H9 (cell line): Measurements from ENCODE around the gene LRP2BP. TPM values are rescaled to one million over a fixed set of nuclear protein-coding genes. Genes with fewer than 3 reads are reported as not detected.

ENCODE experiments used
- DNase-seq: peaks from one replicate; pipeline ENCODE4 v3.0.0-alpha.2; 2017
- H2AFZ ChIP-seq: one replicate; pipeline ENCODE4 v1.6.1; 2013; ENCODE audit warnings: mild to moderate bottlenecking, low read length, control low read depth, moderate library complexity
- H2AK5ac ChIP-seq: 2 replicates; pipeline ENCODE4 v1.6.1; 2013; ENCODE audit warnings: low read length, control low read depth, mixed read lengths; ENCODE audit not compliant: insufficient read length
- H2BK120ac ChIP-seq: one replicate; pipeline ENCODE4 v1.6.1; 2013; ENCODE audit warnings: low read depth, mild to moderate bottlenecking, low read length, control low read depth, inconsistent platforms; ENCODE audit not compliant: poor library complexity, severe bottlenecking
- H2BK12ac ChIP-seq: 2 replicates; pipeline ENCODE4 v1.6.1; 2013; ENCODE audit warnings: low read length, control low read depth, mixed read lengths, low read depth; ENCODE audit not compliant: insufficient read length
- H2BK15ac ChIP-seq: 2 replicates; pipeline ENCODE4 v1.6.1; 2013; ENCODE audit warnings: low read depth, low read length, control low read depth
- H2BK20ac ChIP-seq: one replicate; pipeline ENCODE4 v1.6.1; 2013; ENCODE audit warnings: low read depth, mild to moderate bottlenecking, low read length, control low read depth, inconsistent platforms; ENCODE audit not compliant: poor library complexity, severe bottlenecking
- H2BK5ac ChIP-seq: 2 replicates; pipeline ENCODE4 v1.6.1; 2013; ENCODE audit warnings: low read length, control low read depth, mixed read lengths; ENCODE audit not compliant: insufficient read length
- H3K14ac ChIP-seq: 2 replicates; pipeline ENCODE4 v1.6.1; 2013; ENCODE audit warnings: low read length, control low read depth; ENCODE audit not compliant: insufficient read depth
- H3K18ac ChIP-seq: 2 replicates; pipeline ENCODE4 v1.6.1; 2013; ENCODE audit warnings: low read depth, mild to moderate bottlenecking, mixed read lengths, low read length, control low read depth; ENCODE audit not compliant: insufficient read length
- H3K23ac ChIP-seq: 2 replicates; pipeline ENCODE4 v1.6.1; 2013; ENCODE audit warnings: low read length, control low read depth, mixed read lengths, low read depth; ENCODE audit not compliant: insufficient read length
- H3K23me2 ChIP-seq: 2 replicates; pipeline ENCODE4 v1.6.1; 2013; ENCODE audit warnings: low read depth, mild to moderate bottlenecking, mixed read lengths, low read length, control low read depth; ENCODE audit not compliant: insufficient read length, poor library complexity, severe bottlenecking
- H3K27ac ChIP-seq: 2 replicates; pipeline ENCODE4 v1.5.1; 2013; ENCODE audit warnings: low read length, control low read depth, mixed read lengths, low read depth; ENCODE audit not compliant: insufficient read length
- H3K27me3 ChIP-seq: 2 replicates; pipeline ENCODE4 v1.6.1; 2013; ENCODE audit warnings: low read length, control low read depth, inconsistent platforms; ENCODE audit not compliant: insufficient read depth
- H3K4ac ChIP-seq: 2 replicates; pipeline ENCODE4 v1.6.1; 2013; ENCODE audit warnings: low read depth, mild to moderate bottlenecking, control low read depth, inconsistent platforms, low read length, moderate library complexity
- H3K4me1 ChIP-seq: 2 replicates; pipeline ENCODE4 v1.6.1; 2013; ENCODE audit warnings: low read length, control low read depth, inconsistent platforms; ENCODE audit not compliant: insufficient read depth
- H3K4me2 ChIP-seq: 2 replicates; pipeline ENCODE4 v1.6.1; 2013; ENCODE audit warnings: low read length, control low read depth, mixed read lengths; ENCODE audit not compliant: insufficient read length, insufficient read depth
- H3K56ac ChIP-seq: 2 replicates; pipeline ENCODE4 v1.6.1; 2013; ENCODE audit warnings: low read depth, mild to moderate bottlenecking, mixed read lengths, low read length, control low read depth; ENCODE audit not compliant: insufficient read length
- H3K79me1 ChIP-seq: 2 replicates; pipeline ENCODE4 v1.6.1; 2013; ENCODE audit warnings: low read depth, mild to moderate bottlenecking, moderate library complexity, low read length, control low read depth, inconsistent platforms; ENCODE audit not compliant: insufficient read depth, poor library complexity, severe bottlenecking
- H3K79me2 ChIP-seq: 2 replicates; pipeline ENCODE4 v1.6.1; 2013; ENCODE audit warnings: low read length, control low read depth, inconsistent platforms; ENCODE audit not compliant: insufficient read depth
- H3K9ac ChIP-seq: 2 replicates; pipeline ENCODE4 v1.6.1; 2013; ENCODE audit warnings: low read length, control low read depth, mixed read lengths; ENCODE audit not compliant: insufficient read length; ENCODE audit errors: extremely low read depth
- H3K9me3 ChIP-seq: one replicate; pipeline ENCODE4 v1.6.1; 2013; ENCODE audit warnings: low read depth, low read length, inconsistent platforms; ENCODE audit not compliant: control insufficient read depth
- H3T11ph ChIP-seq: one replicate; pipeline ENCODE4 v1.6.1; 2013; ENCODE audit warnings: mild to moderate bottlenecking, low read length, control low read depth, inconsistent platforms
- H4K20me1 ChIP-seq: one replicate; pipeline ENCODE4 v1.6.1; 2013; ENCODE audit not compliant: control insufficient read depth, insufficient read length, insufficient read depth
- H4K5ac ChIP-seq: 2 replicates; pipeline ENCODE4 v1.6.1; 2013; ENCODE audit warnings: low read depth, mild to moderate bottlenecking, mixed read lengths, low read length, control low read depth; ENCODE audit not compliant: insufficient read length
- H4K8ac ChIP-seq: replicated peaks from 2 replicates; pipeline ENCODE4 v1.6.1; 2013; ENCODE audit warnings: low read length, control low read depth, mixed read lengths, low read depth; ENCODE audit not compliant: insufficient read length
- H4K91ac ChIP-seq: 2 replicates; pipeline ENCODE4 v1.6.1; 2013; ENCODE audit warnings: low read depth, mild to moderate bottlenecking, moderate library complexity, mixed read lengths, low read length, control low read depth; ENCODE audit not compliant: insufficient read length
- H3K27ac Mint-ChIP-seq, 3 experiments: 2 replicates in 2 of 3; 3 replicates in 1 of 3; pipeline ENCODE4 v1.8.0; 2020 to 2021; ENCODE audit warnings: mixed read lengths in 3 of 3, mild to moderate bottlenecking in 1 of 3, moderate library complexity in 1 of 3
- H3K27me3 Mint-ChIP-seq: 2 replicates; pipeline ENCODE4 v1.8.0; 2021; ENCODE audit warnings: low read depth, mild to moderate bottlenecking, moderate library complexity, mixed read lengths
- H3K36me3 Mint-ChIP-seq, 3 experiments: 2 replicates in 2 of 3; 3 replicates in 1 of 3; pipeline ENCODE4 v1.8.0; 2020 to 2021; ENCODE audit warnings: low read depth in 3 of 3, mixed read lengths in 3 of 3; ENCODE audit not compliant: insufficient read depth in 1 of 3
- H3K4me1 Mint-ChIP-seq, 2 experiments: 2 replicates each; pipeline ENCODE4 v1.8.0; 2020; ENCODE audit warnings: mixed read lengths in 2 of 2
- H3K4me3 Mint-ChIP-seq, 2 experiments: 2 replicates in 1 of 2; 3 replicates in 1 of 2; pipeline ENCODE4 v1.8.0; 2020 to 2021; ENCODE audit warnings: mild to moderate bottlenecking in 2 of 2, mixed read lengths in 2 of 2, moderate library complexity in 1 of 2
- H3K9me3 Mint-ChIP-seq, 2 experiments: 2 replicates in 1 of 2; 3 replicates in 1 of 2; pipeline ENCODE4 v1.8.0; 2020; ENCODE audit warnings: mild to moderate bottlenecking in 2 of 2, mixed read lengths in 2 of 2, moderate library complexity in 1 of 2
- CTCF ChIP-seq: fragments of 200-600 bp; sonication (generic); conservative IDR thresholded peaks from 3 replicates; pipeline ENCODE4 v1.8.0; 2021; ENCODE audit warnings: antibody characterized with exemption, mild to moderate bottlenecking
- WGBS: extraction: QIAGEN DNeasy Blood & Tissue Kit; methylation state at CpG from one replicate; pipeline ENCODE4 v1.1.7; 2013; ENCODE audit warnings: missing lambda C conversion rate, low lambda C conversion rate, mixed read lengths; ENCODE audit not compliant: insufficient read length; ENCODE audit errors: extremely low coverage; 5-methylcytosine and 5-hydroxymethylcytosine counted together
- total RNA-seq: library from RNA; stranded (reverse); gene quantifications from 2 replicates; pipeline ENCODE4 v1.2.1, GENCODE V29; 2021

The LRP2BP gene
- total RNA-seq, 1 experiment from 2014 or later, result 0.46 TPM

GRCh38 chr4:185405296-185405999 is 9.7 kb upstream of the LRP2BP start:
- no peak overlapping the region for H2BK20ac ChIP-seq
- no peak overlapping the region for H3K23ac ChIP-seq
- no peak overlapping the region for H4K91ac ChIP-seq
- no peak overlapping the region for H2AK5ac ChIP-seq
- H3K79me1 ChIP-seq, result no peaks in the 10 kb centered on the region
- H3K9me3 ChIP-seq, result no peaks in the 10 kb centered on the region
- H3K27me3 ChIP-seq, result no peaks in the 10 kb centered on the region
- peaks cover 9 to 69% (median 61%) of the 10 kb centered on the region in 3 experiments for H3K36me3 Mint-ChIP-seq
- no peak for TF ChIP-seq CTCF
- no peak overlapping the region for H4K5ac ChIP-seq
- no peaks in the 10 kb centered on the region for H3K23me2 ChIP-seq
- H3K4me1 Mint-ChIP-seq, result no peaks in the 10 kb centered on the region
- H3K27ac ChIP-seq, result no peak overlapping the region
- H3K79me2 ChIP-seq, result no peaks in the 10 kb centered on the region
- no peak overlapping the region for H2AFZ ChIP-seq
- H3K9me3 Mint-ChIP-seq, result peaks cover 4 to 6% of the 10 kb centered on the region in 2 experiments; a peak in 4 of 5 replicates
- no CpG with 5 or more reads among the region's 6 CpGs for WGBS
- H2BK15ac ChIP-seq, result no peak overlapping the region
- H3K56ac ChIP-seq, result no peak overlapping the region
- no peak overlapping the region for H2BK5ac ChIP-seq
- H3K18ac ChIP-seq, result no peak overlapping the region
- H3T11ph ChIP-seq, result no peak overlapping the region
- no peak overlapping the region for H2BK120ac ChIP-seq
- no peak overlapping the region for H3K4me3 Mint-ChIP-seq
- H3K4me2 ChIP-seq, result no peak overlapping the region
- H3K27ac Mint-ChIP-seq, result no peak overlapping the region
- no peak overlapping the region for H3K9ac ChIP-seq
- H4K8ac ChIP-seq, result no peak overlapping the region
- DNase-seq, result no peak
- no peaks in the 10 kb centered on the region for H3K27me3 Mint-ChIP-seq
- no peak overlapping the region for H3K14ac ChIP-seq
- no peaks in the 10 kb centered on the region for H4K20me1 ChIP-seq
- no peak overlapping the region for H3K4ac ChIP-seq
- no peak overlapping the region for H2BK12ac ChIP-seq
- H3K4me1 ChIP-seq, result no peaks in the 10 kb centered on the region
